ENCODE measurements around the gene NR6A1.

Gene NR6A1

GRCh38 chr9:124602204-124602603, 168.9 kb downstream of the NR6A1 start:
- DNase-seq: no peak

DNA sequence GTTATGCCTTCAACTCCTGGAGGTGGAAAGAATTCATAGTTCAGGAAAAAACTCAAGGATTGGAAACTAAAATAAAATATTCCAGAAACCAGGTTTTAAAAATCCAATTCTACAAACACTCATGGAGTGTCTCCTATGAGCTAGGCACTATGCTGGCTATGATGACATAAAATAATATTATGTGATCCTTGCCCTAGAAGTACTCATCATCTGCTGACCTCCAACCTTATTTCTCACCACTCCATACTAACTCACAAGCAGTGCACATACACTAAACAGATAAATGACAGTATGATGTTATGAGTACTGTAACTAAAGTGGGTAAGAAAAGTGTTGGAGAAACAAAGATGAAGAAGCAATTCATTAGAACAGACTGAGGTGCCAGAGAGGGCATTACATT, 170.7 kb downstream of the NR6A1 start:
- DNase-seq: no peak

- no peak for DNase-seq
Measured at GRCh38 chr9:124599121-124599795, 171.9 kb downstream of the NR6A1 start.

DNA sequence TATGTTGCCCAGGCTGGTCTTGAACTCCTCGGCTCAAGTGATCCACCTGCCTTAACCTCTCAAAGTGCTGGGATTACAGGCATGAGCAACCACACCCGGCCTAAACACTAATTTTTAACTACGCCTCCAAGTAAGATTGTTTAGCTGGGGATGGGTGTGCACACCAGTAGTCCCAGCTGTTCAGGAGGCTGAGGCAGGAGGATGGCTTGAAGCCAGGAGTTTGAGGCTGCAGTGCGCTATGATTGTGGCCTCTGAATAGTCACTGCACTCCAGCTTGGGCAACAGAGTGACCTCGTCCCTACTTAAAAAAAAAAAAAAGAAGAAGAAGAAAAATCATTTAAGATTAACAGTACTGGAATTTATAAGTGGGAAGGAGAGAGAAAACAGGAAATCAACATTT, 173.1 kb downstream of the NR6A1 start:
- no peak for DNase-seq

DNA sequence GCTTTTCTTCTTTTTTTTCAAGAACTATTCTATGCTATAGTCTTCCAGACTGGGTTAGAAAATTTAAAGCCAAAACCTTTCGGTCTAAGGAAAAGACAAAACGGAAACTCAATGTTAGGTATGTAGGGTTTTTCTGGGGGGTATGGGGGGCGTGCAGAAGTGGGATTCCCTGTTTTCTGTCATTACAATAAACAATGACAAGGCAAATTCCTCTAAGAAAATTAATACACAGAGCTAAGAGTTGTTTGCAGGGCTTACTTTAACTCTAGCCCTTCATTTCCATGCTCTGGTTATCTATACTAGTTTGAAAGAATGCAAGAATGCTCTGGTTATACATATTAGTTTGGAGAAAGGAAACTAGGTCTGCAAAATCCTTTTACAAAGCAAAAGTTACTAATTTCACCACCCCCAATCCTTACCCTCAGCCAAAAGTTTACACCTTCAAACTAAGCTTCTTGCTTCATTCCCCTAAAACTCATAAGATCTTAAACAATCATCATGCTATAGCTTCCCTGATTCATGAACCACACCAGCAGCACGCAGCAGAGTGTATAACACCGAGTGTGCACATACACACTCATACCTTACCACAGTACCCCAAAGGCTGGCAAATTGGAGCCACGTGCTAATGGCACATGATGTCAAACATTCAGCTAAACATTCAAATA, 174.8 kb downstream of the NR6A1 start:
- DNase-seq: no peak

DNA sequence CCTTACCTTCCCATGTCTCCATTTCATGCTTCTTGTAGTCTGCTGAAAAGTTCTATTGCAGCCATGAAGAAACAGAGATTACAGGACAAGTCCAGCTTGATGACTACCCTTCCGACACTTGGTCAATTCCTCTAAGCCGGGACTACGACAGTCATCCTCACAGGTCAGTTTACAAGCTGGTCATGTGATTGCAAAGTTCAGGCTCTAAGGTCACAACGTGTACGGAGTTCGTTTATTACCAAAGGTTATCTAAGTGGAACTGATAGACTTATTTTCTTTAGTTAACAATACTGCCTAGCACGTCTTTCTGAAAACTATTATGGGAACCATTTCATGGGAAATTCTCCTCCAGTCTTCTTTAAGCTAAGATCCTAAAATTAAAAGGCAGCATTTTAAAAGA, 175.4 kb downstream of the NR6A1 start:
- no peak for DNase-seq

GRCh38 chr9:124594673-124595072, 176.4 kb downstream of the NR6A1 start:
- no peak for DNase-seq

DNA sequence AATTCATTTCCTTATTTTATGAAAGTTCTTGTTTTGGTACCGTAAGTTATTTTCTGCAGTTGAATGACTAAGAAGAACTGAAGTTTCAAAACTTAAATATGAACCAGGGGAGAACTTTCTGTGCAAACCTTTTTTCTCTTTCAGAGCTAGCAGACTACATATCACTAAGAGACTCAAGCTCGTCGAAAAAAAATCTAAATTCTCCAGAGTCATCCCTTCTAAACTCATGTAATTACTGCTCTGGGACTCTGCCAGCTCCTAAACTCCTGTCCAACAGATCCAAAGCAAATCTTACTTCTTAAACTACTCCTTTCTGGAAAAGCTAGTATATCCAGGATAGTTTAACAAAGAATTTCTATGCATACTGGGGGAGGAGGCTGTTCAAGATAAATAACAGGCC, 176.9 kb downstream of the NR6A1 start:
- no peak for DNase-seq

DNA sequence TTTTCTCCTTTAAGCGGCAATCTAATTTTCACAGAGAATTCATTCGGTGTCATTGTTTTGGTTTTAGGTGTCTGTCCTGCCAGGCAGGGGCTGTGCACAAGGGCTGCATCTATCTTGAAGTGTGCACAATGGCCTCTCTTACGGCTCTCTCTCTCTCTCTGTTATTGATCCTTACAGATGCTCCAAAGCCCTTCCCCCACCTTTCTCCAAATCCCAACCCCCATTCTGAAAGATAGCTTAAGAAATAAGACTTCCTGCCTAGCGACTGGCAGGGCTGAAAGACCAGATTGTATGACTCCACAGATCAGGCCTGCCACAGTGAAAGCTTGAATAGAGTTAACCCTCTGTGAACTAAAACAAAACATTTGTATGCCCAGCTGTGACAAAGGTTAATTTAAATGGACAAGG, 177.5 kb downstream of the NR6A1 start:
- no peak for DNase-seq

DNA sequence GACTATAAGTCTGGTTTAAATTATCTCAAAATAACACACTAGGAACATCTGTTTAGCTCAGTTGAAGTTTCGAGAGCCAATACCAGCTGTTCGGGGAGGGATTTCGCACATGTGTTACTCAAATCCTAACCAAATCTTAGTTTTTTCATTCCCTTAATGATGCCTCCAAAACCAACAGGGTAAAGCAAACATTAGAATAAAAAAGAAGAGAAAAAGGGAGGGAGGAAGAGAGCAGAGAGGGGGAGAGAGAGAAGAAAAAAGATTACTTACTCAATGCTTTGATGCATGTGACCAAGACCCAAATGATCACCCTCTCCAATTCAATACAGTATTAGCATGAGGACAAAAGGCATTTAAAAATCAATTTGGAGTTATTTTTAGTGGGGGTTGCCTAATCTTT, 177.9 kb downstream of the NR6A1 start:
- no peak for DNase-seq

DNA sequence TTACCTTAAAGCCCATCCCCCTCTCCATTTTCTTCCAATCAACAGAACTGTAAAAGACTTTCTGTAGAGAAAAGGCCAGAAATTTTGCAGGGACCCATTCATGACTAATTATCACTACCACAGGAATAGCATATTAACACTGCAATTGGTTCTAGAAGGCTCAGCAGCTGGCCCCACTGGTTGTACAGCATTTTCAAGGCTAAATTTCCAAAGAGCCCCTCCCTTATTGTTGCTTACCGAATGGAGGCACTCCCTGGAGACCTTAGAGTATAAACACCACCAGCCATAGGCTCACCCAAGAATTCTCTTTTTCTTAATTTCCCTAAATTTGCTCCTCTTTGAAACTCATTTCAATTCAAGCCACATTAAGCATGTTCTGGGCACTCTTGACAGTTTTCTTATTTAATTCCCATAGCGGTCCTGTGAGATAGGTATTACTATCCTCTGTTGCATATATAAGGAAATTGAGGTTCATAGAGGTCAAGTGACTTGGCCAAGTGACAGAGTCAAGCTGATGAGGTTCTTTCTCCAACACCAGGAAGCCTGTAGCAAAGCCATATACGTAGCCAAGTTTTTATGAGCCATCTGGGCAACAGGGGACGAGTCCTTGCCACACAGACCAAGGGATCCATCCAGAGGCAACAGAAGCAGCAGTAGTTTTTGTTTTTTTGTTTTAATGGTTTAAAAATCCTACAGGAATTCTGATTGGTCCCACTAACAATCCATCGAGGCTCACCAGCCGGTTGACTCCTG, 180.0 kb downstream of the NR6A1 start:
- no peak for DNase-seq

DNA sequence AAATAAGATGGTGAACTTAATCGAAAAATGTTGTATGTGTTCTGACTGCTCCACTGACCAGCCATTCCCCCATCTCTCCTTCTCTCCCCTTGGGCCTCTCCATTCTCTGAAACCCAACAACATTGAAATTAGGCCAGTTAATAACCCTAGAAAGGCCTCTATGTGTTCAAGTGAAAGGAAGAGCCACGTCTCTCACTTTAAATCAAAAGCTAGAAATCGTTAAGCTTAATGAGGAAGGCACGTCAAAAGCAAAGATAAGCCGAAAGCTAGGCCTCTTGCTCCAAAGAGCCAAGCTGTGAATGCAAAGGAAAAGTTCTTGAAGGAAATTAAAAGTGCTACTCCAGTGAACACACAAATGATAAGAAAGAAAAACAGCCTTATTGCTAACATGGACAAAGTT, 186.5 kb downstream of the NR6A1 start:
- no peak for DNase-seq

DNA sequence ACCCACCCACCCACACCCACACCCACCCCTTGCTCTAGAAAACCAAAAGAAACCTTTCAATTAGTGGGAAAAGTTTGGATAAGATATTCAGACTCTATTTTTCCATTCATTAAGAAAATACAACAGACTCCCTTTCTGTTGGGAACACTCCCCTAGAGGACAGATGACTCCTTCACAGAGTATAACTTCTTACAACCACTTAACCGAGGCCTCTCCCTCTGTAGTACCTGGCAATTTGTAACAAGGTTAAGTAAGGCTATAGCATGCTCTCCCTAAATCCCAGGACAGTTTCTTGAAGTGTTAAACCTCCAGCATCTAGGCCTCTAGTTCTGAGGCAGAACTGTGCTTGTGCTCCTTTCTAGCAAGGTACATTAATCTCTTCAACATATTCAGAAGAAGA, 188.0 kb downstream of the NR6A1 start:
- DNase-seq: no peak

GRCh38 chr9:124580186-124580585, 190.9 kb downstream of the NR6A1 start:
- DNase-seq: no peak

GRCh38 chr9:124576751-124577150, 194.4 kb downstream of the NR6A1 start:
- DNase-seq: no peak

GRCh38 chr9:124574534-124575375, 196.4 kb downstream of the NR6A1 start:
- DNase-seq: no peak

DNA sequence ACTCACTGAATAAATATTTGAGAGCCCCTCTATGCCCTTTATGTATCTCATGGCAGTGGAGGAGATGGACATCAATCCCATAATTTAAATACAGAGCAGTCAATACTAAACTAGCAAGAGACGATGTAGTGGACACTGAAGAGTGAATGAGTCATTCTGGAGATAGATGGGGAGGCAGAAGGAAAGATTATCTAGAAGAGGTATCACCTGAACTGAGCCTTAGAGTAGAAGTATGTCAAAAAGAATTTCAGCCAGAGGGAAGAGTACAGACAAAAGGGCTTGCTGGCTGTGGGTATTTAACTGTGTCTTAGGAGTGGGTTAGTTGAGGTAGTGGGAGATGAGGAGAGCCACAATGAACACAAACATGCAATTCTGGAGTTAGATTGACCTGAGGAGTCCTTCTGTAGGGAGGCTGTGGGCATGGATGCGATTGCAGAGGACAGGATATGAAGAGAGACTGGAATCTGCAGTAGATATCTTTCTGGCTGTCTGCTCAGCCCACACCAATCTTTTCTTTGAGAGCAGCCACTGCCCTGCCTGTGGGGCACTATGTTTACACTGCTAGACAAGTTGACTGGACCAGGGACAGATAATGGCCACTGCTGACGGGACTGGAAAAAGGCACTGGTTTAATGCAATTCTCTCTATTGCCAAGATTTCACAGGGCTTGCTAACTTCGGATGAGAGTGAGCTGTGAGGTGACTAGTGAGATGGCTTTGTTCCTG, 200.0 kb downstream of the NR6A1 start:
- no peak for DNase-seq

GRCh38 chr9:124569942-124570341, 201.2 kb downstream of the NR6A1 start:
- DNase-seq: no peak

DNA sequence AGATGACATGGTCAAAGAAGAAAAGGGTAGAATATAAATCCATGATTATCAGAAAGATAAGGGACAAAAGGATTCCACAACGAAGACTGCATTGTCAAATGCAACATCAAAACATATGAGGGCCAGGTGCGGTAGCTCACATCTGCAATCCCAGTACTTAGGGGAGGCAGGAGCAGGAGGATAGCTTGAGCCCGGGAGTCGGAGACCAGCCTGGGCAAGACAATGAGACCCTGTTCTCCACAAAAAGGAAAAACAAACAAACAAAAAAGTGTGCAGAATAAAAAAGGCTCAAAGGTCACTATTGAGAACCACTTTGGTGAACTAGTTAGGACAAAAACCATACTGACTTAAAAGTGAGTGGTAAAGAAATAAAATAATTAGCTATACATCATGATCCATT, 203.7 kb downstream of the NR6A1 start:
- no peak for DNase-seq

- DNase-seq: no peak
Measured at GRCh38 chr9:124562328-124562727, 208.8 kb downstream of the NR6A1 start.

DNA sequence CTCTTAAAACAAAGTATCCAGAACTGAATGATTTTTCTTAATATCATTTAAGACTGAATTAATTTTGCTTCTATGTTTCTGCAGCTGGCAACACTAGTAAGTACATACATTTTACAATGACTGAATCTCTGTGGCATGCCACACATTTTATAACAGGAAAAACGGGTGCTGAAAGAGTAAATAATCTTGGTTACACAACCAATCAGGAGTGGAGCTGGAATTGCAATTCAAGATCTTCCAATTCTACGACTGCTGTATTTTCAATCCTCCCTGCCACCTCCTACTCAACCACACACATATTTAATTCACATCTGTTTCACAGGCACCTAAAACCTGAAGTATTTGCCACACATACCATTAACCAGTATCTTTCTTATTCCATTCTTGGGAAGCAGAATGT, 211.2 kb downstream of the NR6A1 start:
- no peak for DNase-seq

DNA sequence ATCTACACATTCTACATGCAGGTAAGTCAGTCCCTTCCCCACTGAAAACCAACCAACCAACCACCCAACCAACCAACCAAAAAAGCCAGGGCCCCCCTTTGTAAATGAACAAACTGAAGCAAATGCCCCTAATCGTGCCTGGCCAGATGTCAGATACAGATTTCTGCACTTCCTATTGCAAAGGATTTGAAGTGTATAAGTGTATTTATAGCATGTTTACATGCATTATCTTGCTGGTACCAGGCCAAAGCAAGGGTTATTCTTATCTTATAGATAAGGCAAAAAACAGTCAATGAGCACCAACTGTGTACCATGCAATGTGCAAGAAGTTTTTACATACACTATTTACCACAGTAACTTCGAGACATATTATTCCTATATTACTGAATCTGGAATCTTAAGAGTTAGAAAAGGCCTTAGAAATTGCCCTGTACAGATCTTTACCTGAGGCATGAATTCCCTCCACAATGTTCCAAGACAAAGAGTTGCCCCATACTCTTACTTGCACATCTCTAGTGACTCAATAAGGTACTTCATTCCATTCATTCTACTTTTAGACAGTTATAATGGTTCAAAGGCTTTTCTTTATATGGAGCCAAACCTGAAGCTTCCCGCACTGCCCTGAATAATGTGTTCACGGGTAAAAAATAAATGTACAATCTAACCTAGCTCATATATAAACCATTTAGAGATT, 212.2 kb downstream of the NR6A1 start:
- DNase-seq: no peak

Data from CD4-positive, alpha-beta T cell treated with Interleukin-17A for 1 hour (primary cell).